ENCODE results near the gene SLC38A10. TPM values are rescaled to one million over a fixed set of nuclear protein-coding genes. Genes with fewer than 3 reads are reported as not detected.
A peak's percentile ranks its signal among the peaks of the same experiment; 100 is the strongest.

Gene SLC38A10
- total RNA-seq, 1 experiment from 2014 or later = 43.8 TPM

- H3K14ac ChIP-seq (ENCODE audit: insufficient read depth, low read length) = no peak overlapping the region; the same call in 1 of the 2 replicates
- no peaks in the 10 kb centered on the region for H3K4me1 ChIP-seq (ENCODE audit: insufficient read depth, low read length)
- WGBS (ENCODE audit: extremely low coverage, insufficient read length, low lambda C conversion rate) = no CpG with 5 or more reads among the region's 25 CpGs
- H3K18ac ChIP-seq (ENCODE audit: insufficient read length, low read depth, low read length) = no peak overlapping the region
- no peaks in the 10 kb centered on the region for H3K9me3 ChIP-seq (ENCODE audit: control insufficient read depth, low read depth, low read length)
- no peak for DNase-seq
- Mint-ChIP-seq H3K36me3 (ENCODE audit: insufficient read depth in 1 of 3, low read depth in 3 of 3) (peaks cover 4 to 16% (median 15%) of the 10 kb centered on the region in 3 experiments; a peak in 6 of 7 replicates), H3K4me1 (peaks cover 11 to 23% of the 10 kb centered on the region in 2 experiments), H3K4me3 (no peak overlapping the region; a peak in 1 of 5 replicates), H3K27ac (0 out of 7 replicates have a peak overlapping the region, but pooled peaks of 1 of the 3 experiments have one; percentile 36), H3K9me3 (no peaks in the 10 kb centered on the region; a peak in 1 of 5 replicates), H3K27me3 (ENCODE audit: low read depth) (peaks cover 3% of the 10 kb centered on the region)
- H2BK5ac ChIP-seq (ENCODE audit: insufficient read length, low read length) = no peak overlapping the region
- TF ChIP-seq CTCF (conservative IDR thresholded peaks at IDR 0.05) = no peak
- H3T11ph ChIP-seq (ENCODE audit: low read length) = no peak overlapping the region
- no peak overlapping the region for H3K4ac ChIP-seq (ENCODE audit: low read depth, low read length)
- peaks cover 3% of the 10 kb centered on the region for H4K20me1 ChIP-seq (ENCODE audit: control insufficient read depth, insufficient read depth, insufficient read length)
- H2BK20ac ChIP-seq (ENCODE audit: low read depth, low read length, poor library complexity, severe bottlenecking) = no peak overlapping the region
- H3K27me3 ChIP-seq (ENCODE audit: insufficient read depth, low read length) = no peaks in the 10 kb centered on the region
- no peak overlapping the region for H2AFZ ChIP-seq (ENCODE audit: low read length)
- H2BK15ac ChIP-seq (ENCODE audit: low read depth, low read length) = no peak overlapping the region
- no peak overlapping the region for H2BK120ac ChIP-seq (ENCODE audit: low read depth, low read length, poor library complexity, severe bottlenecking)
- H3K23me2 ChIP-seq (ENCODE audit: insufficient read length, low read depth, low read length, poor library complexity, severe bottlenecking) = peaks cover under 1% of the 10 kb centered on the region
- no peak overlapping the region for H4K5ac ChIP-seq (ENCODE audit: insufficient read length, low read depth, low read length)
- H3K27ac ChIP-seq (ENCODE audit: insufficient read length, low read depth, low read length) = no peak overlapping the region
- H3K9ac ChIP-seq (ENCODE audit: extremely low read depth, insufficient read length, low read length) = no peak overlapping the region
- no peak overlapping the region for H4K91ac ChIP-seq (ENCODE audit: insufficient read length, low read depth, low read length)
- H3K79me2 ChIP-seq (ENCODE audit: insufficient read depth, low read length) = no peaks in the 10 kb centered on the region; the same call in 1 of the 2 replicates
- no peak overlapping the region for H3K4me2 ChIP-seq (ENCODE audit: insufficient read depth, insufficient read length, low read length)
- no peak overlapping the region for H2AK5ac ChIP-seq (ENCODE audit: insufficient read length, low read length)
- H4K8ac ChIP-seq (replicated peaks; ENCODE audit: insufficient read length, low read depth, low read length) = no peak overlapping the region
- H2BK12ac ChIP-seq (ENCODE audit: insufficient read length, low read depth, low read length) = no peak overlapping the region
- no peak overlapping the region for H3K23ac ChIP-seq (ENCODE audit: insufficient read length, low read depth, low read length)
- H3K56ac ChIP-seq (ENCODE audit: insufficient read length, low read depth, low read length) = no peak overlapping the region
- peaks cover 2% of the 10 kb centered on the region for H3K79me1 ChIP-seq (ENCODE audit: insufficient read depth, low read depth, low read length, poor library complexity, severe bottlenecking)
These were observed 50.0 kb downstream of the SLC38A10 start for GRCh38 chr17:81245024-81245664.

Measured in H9 (cell line).